ENCODE measurements around the gene NPAS4.
A peak's percentile ranks its signal among the peaks of the same experiment; 100 is the strongest.

GRCh38 chr11:66429983-66430602 is 9.3 kb downstream of the NPAS4 start:
- TF ChIP-seq CTCF (IDR thresholded peaks at IDR 0.05; ENCODE audit: insufficient read depth, low read depth, low read length): peak; percentile 72
- TF ChIP-seq EZH2 (IDR thresholded peaks at IDR 0.05; ENCODE audit: insufficient read depth, low read length): no peak
